H1 (cell line): ENCODE data around the gene HES7. TPM values are rescaled to one million over a fixed set of nuclear protein-coding genes. Genes with fewer than 3 reads are reported as not detected.

Source experiments
- CBX5 ChIP-seq: fragments of 300-800, 300-1000 bp; sonication (generic); IDR thresholded peaks from 2 replicates; pipeline ENCODE4 v1.7.1; 2016; ENCODE audit warnings: antibody characterized with exemption, low read length, low read depth
- EGR1 ChIP-seq: IDR thresholded peaks from 2 replicates; pipeline ENCODE4 v1.6.1; 2011; ENCODE audit warnings: low read depth, low read length, borderline replicate concordance
- HDAC2 ChIP-seq, 2 experiments: fragments of 300-600 bp in 1 of 2; sonication (generic) in 1 of 2; IDR thresholded peaks; 2 replicates each; pipeline ENCODE4 v1.6.1; 2011 to 2012; ENCODE audit warnings: low read depth in 2 of 2, low read length in 2 of 2, mild to moderate bottlenecking in 2 of 2, moderate library complexity in 2 of 2, borderline replicate concordance in 1 of 2, inconsistent platforms in 1 of 2
- JUN ChIP-seq: IDR thresholded peaks from 2 replicates; pipeline ENCODE4 v1.6.1; 2011; ENCODE audit warnings: low read depth, mild to moderate bottlenecking, improper control_type of control experiment, low read length
- NANOG ChIP-seq: IDR thresholded peaks from 2 replicates; pipeline ENCODE4 v1.6.1; 2011; ENCODE audit warnings: low read length, low read depth, mild to moderate bottlenecking, inconsistent platforms; ENCODE audit not compliant: insufficient read depth, poor library complexity, severe bottlenecking
- TAF1 ChIP-seq: IDR thresholded peaks from 2 replicates; pipeline ENCODE4 v1.6.1; 2011; ENCODE audit warnings: mild to moderate bottlenecking, low read depth, low read length
- TEAD4 ChIP-seq: IDR thresholded peaks from 2 replicates; pipeline ENCODE4 v1.6.1; 2012; ENCODE audit warnings: low read depth, low read length, inconsistent platforms, mixed read lengths
- polyA plus RNA-seq, 7 experiments: library from polyadenylated mRNA; depleted of rRNA in 3 of 7; stranded (reverse) in 5 of 7; unstranded in 2 of 7; fragments of >200 nt in 5 of 7; fragments of 200-250 nt in 2 of 7; gene quantifications; 1 replicate in 5 of 7; 2 replicates in 1 of 7; 4 replicates in 1 of 7; pipeline versions ENCODE4 v1.2.1 to v1.2.3, GENCODE V29; 2011 to 2013; ENCODE audit warnings: missing spikeins in 2 of 7, mixed read lengths in 2 of 7
- total RNA-seq: library from RNA; stranded (reverse); fragmentation: NEBNext Ultra II Directional; extraction: Animal tissue kit (Norgen Biotek cat#: 25700); gene quantifications from 2 replicates; pipeline ENCODE4 v1.2.1, GENCODE V29; 2021

HES7 gene
- total and polyA plus RNA-seq, 2 of the 8 experiments (the other 6 are each of a cell fraction or from before 2014, with no cell fraction given): 0.20 to 0.32 TPM

DNA sequence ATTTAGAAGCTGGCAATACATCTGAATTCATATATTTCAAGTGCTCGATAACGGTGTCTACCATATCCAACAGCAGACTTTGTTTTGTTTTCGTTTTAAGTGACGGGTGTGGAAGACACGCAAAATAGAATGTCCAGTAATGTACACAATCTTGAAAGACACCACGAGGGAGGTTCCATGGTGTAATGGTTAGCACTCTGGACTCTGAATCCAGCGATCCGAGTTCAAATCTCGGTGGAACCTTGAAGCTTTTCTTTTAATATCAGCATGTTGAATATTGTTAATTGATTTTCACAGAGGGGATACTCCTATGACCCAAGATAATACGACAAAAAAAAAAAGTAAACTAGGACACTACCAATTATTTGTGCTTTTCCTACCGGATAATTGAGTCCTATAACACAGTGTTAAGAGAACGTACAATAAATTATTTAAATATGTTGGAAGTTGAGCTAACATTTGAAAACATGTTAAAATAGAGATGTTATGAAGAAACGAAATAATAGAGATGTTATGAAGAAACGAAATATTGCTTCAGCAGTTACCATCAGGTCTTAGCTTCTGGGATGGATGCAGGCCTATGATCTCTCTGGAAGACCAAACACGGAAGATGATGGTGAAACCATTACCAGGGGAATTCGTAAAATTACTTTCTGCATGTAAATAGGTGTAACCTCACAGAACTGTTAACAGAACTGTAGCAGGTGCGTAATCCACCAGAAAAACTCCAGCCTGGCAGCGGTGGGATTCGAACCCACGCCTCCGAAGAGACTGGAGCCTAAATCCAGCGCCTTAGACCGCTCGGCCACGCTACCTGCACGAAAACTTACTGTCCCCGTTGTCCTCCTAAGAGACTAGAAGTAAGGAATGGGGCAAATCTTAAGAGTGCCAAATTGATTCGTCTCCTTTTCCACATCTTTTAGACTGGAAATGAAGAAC lies 4.1 kb downstream of the HES7 start (continued):
- TF ChIP-seq TAF1 (no peak), JUN (no peak), CBX5 (no peak), NANOG (peak; percentile 39), HDAC2 (IDR thresholded peaks at IDR 0.05; ENCODE audit: borderline replicate concordance in 1 of 2, low read depth in 2 of 2, low read length in 2 of 2) (peak; percentile 0 to 86; a peak in 1 of 4 replicates), EGR1 (0 out of 2 replicates have a peak, but pooled peaks have one; percentile 40), TEAD4 (peak; percentile 78)
